Measurements from ENCODE around the gene FADS2. TPM values are rescaled to one million over a fixed set of nuclear protein-coding genes. Genes with fewer than 3 reads are reported as not detected.

FADS2 gene
- total RNA-seq, 1 donor from 2014 or later: 25.7 TPM

GRCh38 chr11:61885784-61886580 is 57.9 kb downstream of the FADS2 start:
- Histone ChIP-seq H3K4me3 (no peak overlapping the region), H3K9me3 (replicated peaks) (no peaks in the 10 kb centered on the region), H3K4me1 (peaks cover 99% of the 10 kb centered on the region), H3K27ac (replicated peaks) (peak overlapping the region; percentile 98), H3K36me3 (no peaks in the 10 kb centered on the region), H3K27me3 (ENCODE audit: low read depth) (no peaks in the 10 kb centered on the region)
- DNase-seq: no peak
- intact Hi-C loops (cut with micrococcal nuclease): no loop called here
- TF ChIP-seq CTCF (IDR thresholded peaks at IDR 0.05; ENCODE audit: borderline replicate concordance): no peak

- Histone ChIP-seq H3K4me3 (no peak overlapping the region), H3K4me1 (peaks cover 95% of the 10 kb centered on the region), H3K36me3 (no peaks in the 10 kb centered on the region), H3K9me3 (replicated peaks) (no peaks in the 10 kb centered on the region), H3K27ac (replicated peaks) (peak overlapping the region; percentile 98), H3K27me3 (ENCODE audit: low read depth) (no peaks in the 10 kb centered on the region)
- DNase-seq: no peak
- intact Hi-C loops (cut with micrococcal nuclease): no loop called here
- no peak for TF ChIP-seq CTCF (IDR thresholded peaks at IDR 0.05; ENCODE audit: borderline replicate concordance)
These were observed 58.5 kb downstream of the FADS2 start for GRCh38 chr11:61886643-61887042.

DNA sequence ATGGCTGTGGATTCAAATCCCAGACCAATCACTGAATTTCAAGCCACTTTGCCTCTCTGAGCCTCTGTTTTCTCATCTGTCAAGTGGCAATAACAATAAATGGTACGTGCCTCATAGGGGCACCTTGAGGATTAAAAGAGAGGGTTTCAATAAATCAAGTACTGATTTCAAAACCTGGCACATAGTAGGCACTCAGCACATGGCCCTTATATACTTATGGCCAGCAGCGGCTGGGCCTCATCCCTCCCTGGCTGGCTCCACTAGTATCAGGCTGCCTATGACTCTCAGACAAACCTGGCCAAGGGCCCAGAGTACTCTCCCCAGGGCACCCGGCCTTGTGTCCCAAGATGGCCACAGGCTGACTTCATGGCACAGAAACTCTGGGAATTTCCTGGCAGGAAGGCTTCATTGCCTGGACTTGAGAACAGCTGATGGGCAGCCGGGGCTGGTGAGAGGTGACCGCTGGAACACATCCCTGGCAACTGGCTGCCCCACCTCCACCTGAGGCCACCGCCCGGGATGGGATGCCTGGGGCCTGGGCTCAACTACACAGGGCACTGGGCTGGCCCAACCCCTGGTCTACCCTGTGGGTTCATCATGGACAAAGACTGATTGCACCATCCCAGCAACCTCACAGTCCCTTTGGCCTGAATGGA is 59.9 kb downstream of the FADS2 start:
- intact Hi-C loops (cut with micrococcal nuclease): no loop called here
- TF ChIP-seq CTCF (IDR thresholded peaks at IDR 0.05; ENCODE audit: borderline replicate concordance): no peak
- Histone ChIP-seq H3K4me3 (peak overlapping the region; percentile 23), H3K36me3 (no peaks in the 10 kb centered on the region), H3K9me3 (replicated peaks) (no peaks in the 10 kb centered on the region), H3K27me3 (ENCODE audit: low read depth) (no peaks in the 10 kb centered on the region), H3K27ac (replicated peaks) (peak overlapping the region; percentile 98), H3K4me1 (peaks cover 87% of the 10 kb centered on the region)
- DNase-seq: peak; percentile 87

DNA sequence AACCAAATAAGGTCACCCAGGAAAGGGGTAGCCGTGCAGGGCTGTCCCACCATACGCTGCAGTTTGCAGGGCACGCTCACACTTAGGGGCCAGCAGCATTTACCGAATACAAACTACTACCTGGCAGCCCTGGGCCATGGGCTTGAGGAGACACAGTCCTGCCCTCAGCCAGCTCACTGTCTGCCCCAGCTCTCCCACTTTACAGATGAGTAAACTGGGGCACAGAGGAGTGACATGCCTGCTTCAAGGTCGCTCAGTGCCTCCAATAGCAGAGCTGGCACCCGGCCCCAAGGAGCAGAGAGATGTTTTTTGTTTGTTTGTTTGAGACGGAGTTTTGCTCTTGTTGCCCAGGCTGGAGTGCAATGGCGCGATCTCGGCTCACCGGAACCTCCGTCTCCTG is 60.5 kb downstream of the FADS2 start:
- peak overlapping the region; percentile 23 for H3K4me3 ChIP-seq
- H3K4me1 ChIP-seq: peaks cover 81% of the 10 kb centered on the region
- no peaks in the 10 kb centered on the region for H3K9me3 ChIP-seq (replicated peaks)
- peak overlapping the region; percentile 98 for H3K27ac ChIP-seq (replicated peaks)
- intact Hi-C loops (cut with micrococcal nuclease): no loop called here
- no peak for TF ChIP-seq CTCF (IDR thresholded peaks at IDR 0.05; ENCODE audit: borderline replicate concordance)
- DNase-seq: no peak
- no peaks in the 10 kb centered on the region for H3K27me3 ChIP-seq (ENCODE audit: low read depth)
- H3K36me3 ChIP-seq: no peaks in the 10 kb centered on the region

DNA sequence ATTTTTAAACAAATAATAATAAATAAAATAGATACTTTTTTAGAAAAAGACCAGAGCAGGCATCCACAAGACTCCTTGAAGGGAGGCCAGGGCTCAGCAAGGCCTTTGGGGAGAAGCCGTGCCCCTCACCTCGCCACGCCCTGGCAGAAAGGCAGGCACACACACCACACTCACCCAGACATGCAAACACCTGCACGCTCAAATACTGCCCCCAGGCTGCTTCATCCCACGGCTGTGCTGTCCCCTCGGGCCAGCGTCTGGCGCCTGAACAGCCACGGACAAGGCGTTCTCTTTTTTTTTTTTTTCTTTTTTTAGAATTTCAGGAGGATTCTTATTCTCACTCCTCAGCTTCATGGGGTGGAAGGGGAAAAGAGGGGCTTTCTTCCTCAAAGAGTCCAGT is 61.7 kb downstream of the FADS2 start:
- no peak for DNase-seq
- no peaks in the 10 kb centered on the region for H3K36me3 ChIP-seq
- H3K27me3 ChIP-seq (ENCODE audit: low read depth): no peaks in the 10 kb centered on the region
- H3K27ac ChIP-seq (replicated peaks): peak overlapping the region; percentile 98
- no peak for TF ChIP-seq CTCF (IDR thresholded peaks at IDR 0.05; ENCODE audit: borderline replicate concordance)
- H3K9me3 ChIP-seq (replicated peaks): no peaks in the 10 kb centered on the region
- intact Hi-C loops (cut with micrococcal nuclease): loop anchor here (10.0 kb wide), 1 partner anchor 95 kb away; the partner anchor contains the start of genes FEN1 and TMEM258
- peaks cover 68% of the 10 kb centered on the region for H3K4me1 ChIP-seq
- peak overlapping the region; percentile 98 for H3K4me3 ChIP-seq

All from left ventricle myocardium inferior (tissue), 1 donor.